ENCODE results near the gene OR1M1. TPM values are rescaled to one million over a fixed set of nuclear protein-coding genes. Genes with fewer than 3 reads are reported as not detected.

Gene OR1M1
- polyA plus RNA-seq, 1 experiment: not detected

DNA sequence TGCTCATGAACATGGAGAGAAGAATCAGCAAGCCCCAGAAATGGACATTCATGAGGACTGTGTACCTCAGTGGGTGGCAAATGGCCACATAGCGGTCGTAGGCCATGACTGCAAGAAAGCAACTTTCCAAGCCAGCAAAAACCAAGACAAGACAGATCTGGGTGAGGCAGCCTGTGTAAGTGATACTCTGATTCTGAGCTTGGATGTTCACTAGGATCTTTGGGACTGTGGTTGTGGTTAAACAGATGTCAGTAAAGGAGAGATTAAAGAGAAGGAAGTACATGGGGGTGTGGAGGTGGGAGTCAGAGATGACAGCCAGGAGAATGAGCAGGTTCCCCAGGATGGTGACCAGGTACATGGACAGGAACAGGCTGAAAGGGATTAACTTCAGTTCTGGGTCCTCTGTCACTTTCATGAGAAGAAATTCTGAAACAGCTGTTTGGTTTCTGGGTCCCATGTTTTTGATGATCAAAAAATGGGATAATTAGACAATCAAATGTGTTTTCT is 28.5 kb downstream of the OR1M1 start, which contains the start of gene OR7G1:
OR7G1 (minus strand) TSS at position 457 of the 507 bp plus-strand sequence; CDS start at position 457, 0 bp downstream.
- DNase-seq (ENCODE audit: low read depth): no peak
- ChIA-PET POLR2A (no interaction called here), CTCF (no interaction called here)
- no peak within 1 kb of the TSS for H3K4me3 ChIP-seq (ENCODE audit: low read depth, low read length)
- no peaks in the 10 kb centered on the region for H3K27me3 ChIP-seq (ENCODE audit: control insufficient read depth, insufficient read depth, low read length)
- no peaks in the 10 kb centered on the region for H3K36me3 ChIP-seq (ENCODE audit: control insufficient read depth, insufficient read depth, low read length)
- TF ChIP-seq, protein P1, sequence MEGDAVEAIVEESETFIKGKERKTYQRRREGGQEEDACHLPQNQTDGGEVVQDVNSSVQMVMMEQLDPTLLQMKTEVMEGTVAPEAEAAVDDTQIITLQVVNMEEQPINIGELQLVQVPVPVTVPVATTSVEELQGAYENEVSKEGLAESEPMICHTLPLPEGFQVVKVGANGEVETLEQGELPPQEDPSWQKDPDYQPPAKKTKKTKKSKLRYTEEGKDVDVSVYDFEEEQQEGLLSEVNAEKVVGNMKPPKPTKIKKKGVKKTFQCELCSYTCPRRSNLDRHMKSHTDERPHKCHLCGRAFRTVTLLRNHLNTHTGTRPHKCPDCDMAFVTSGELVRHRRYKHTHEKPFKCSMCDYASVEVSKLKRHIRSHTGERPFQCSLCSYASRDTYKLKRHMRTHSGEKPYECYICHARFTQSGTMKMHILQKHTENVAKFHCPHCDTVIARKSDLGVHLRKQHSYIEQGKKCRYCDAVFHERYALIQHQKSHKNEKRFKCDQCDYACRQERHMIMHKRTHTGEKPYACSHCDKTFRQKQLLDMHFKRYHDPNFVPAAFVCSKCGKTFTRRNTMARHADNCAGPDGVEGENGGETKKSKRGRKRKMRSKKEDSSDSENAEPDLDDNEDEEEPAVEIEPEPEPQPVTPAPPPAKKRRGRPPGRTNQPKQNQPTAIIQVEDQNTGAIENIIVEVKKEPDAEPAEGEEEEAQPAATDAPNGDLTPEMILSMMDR (IDR thresholded peaks at IDR 0.05; ENCODE audit: insufficient read depth, low read depth, low read length): no peak

DNA sequence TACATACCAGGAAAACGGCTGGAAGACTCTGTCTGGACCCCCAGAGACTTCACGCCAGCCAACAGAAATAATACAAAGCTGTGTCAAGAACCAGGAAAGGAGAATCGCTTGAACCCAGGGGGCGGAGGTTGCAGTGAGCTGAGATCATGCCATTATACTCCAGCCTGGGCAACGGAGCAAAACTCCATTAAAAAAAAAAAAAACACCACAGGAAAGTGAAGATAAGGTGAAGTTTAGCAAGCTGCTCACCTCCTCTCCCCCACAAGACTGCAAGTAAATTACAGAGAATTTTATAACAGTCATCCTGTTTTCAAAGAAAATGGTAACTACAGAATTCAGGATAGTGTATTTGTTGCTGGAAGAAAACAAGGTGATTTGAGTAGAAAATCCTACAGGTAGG is 29.7 kb downstream of the OR1M1 start:
- TF ChIP-seq, protein P1 (IDR thresholded peaks at IDR 0.05; ENCODE audit: insufficient read depth, low read depth, low read length): no peak
- no peaks in the 10 kb centered on the region for H3K27me3 ChIP-seq (ENCODE audit: control insufficient read depth, insufficient read depth, low read length)
- no peak for DNase-seq (ENCODE audit: low read depth)
- H3K36me3 ChIP-seq (ENCODE audit: control insufficient read depth, insufficient read depth, low read length): no peaks in the 10 kb centered on the region
- H3K4me3 ChIP-seq (ENCODE audit: low read depth, low read length): no peak overlapping the region
- ChIA-PET CTCF (interaction anchor here (0.7 kb wide), 1 partner anchor 30 kb away, joined by 3 read pairs; the partner anchor contains the start of gene OR1M1), POLR2A (no interaction called here)

DNA sequence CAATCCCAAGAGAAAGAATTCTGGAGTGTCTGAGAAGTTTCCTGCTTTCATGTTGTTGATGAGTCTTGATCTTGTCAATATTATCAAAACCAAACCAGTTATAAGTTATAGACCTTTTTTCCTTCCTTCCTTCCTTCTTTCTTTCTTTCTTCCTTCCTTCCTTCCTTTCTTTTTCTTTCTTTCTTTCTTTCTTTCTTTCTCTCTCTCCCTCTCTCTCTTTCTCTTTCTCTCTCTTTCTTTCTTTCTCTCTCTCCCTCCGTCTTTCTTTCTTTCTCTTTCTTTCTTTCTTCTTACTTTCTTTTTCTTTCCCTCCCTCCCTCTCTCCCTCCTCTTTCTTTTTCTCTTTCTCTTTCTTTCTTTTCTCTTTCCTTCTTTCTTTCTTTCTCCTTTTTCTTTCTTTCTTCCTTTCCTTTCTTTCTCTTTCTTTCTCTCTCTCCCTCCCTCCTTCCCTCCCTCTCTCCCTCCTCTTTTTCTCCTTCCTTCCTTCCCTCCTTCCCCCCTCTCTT is 40.1 kb downstream of the OR1M1 start, which contains the start of gene OR7G3:
OR7G3 (minus strand) TSS at position 51 of the 506 bp plus-strand sequence; CDS start at position 51, 0 bp downstream.
- H3K36me3 ChIP-seq (ENCODE audit: control insufficient read depth, insufficient read depth, low read length): no peaks in the 10 kb centered on the region
- H3K4me3 ChIP-seq (ENCODE audit: low read depth, low read length): no peak within 1 kb of the TSS
- no peaks in the 10 kb centered on the region for H3K27me3 ChIP-seq (ENCODE audit: control insufficient read depth, insufficient read depth, low read length)
- TF ChIP-seq, protein P1 (IDR thresholded peaks at IDR 0.05; ENCODE audit: insufficient read depth, low read depth, low read length): no peak
- POLR2A ChIA-PET: no interaction called here
- CTCF ChIA-PET: no interaction called here
- DNase-seq (ENCODE audit: low read depth): no peak

DNA sequence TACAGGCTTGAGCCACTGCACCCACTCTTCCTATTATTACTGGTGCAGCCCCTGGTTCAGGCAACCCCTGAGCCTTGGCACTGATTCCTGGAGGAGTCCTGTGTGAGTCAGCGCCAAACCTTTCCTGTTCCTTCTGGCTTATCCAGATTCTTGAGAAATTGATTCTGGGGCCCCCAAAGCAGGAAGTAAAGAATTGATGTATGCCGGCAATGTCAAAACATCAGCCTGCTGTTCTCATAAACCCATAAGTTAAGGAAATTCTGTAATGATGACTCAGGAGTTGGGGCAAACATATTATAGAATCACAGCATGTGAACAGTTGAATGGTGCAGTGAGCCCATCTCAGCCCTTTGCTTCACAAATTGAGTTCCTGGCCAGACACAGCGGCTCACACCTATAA is 41.3 kb downstream of the OR1M1 start:
- Histone ChIP-seq H3K36me3 (ENCODE audit: control insufficient read depth, insufficient read depth, low read length) (no peaks in the 10 kb centered on the region), H3K27me3 (ENCODE audit: control insufficient read depth, insufficient read depth, low read length) (no peaks in the 10 kb centered on the region), H3K4me3 (ENCODE audit: low read depth, low read length) (no peak overlapping the region)
- ChIA-PET CTCF (no interaction called here), POLR2A (no interaction called here)
- TF ChIP-seq, protein P1 (IDR thresholded peaks at IDR 0.05; ENCODE audit: insufficient read depth, low read depth, low read length): no peak
- DNase-seq (ENCODE audit: low read depth): no peak

DNA sequence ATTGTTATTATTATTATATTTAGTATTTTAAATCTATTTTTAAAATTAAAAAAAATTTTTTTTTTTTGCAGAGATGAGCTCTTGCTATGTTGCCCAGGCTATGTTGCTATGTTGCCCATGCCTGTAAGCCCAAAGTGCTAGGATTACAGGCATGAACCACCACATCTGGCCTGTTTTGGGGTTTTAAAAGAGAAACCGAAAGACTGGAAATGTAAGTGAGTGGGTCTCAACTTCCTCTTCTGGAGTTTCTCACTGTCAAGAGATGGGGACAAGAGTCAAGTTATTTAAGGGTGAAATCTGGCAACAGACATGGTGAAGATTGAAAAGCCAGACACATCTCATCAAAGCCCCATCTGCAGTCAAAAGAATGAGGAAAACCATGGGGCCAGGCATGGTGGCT is 44.1 kb downstream of the OR1M1 start:
- H3K27me3 ChIP-seq (ENCODE audit: control insufficient read depth, insufficient read depth, low read length): no peaks in the 10 kb centered on the region
- POLR2A ChIA-PET: no interaction called here
- DNase-seq (ENCODE audit: low read depth): no peak
- H3K4me3 ChIP-seq (ENCODE audit: low read depth, low read length): no peak overlapping the region
- TF ChIP-seq, protein P1 (IDR thresholded peaks at IDR 0.05; ENCODE audit: insufficient read depth, low read depth, low read length): no peak
- H3K36me3 ChIP-seq (ENCODE audit: control insufficient read depth, insufficient read depth, low read length): no peaks in the 10 kb centered on the region
- CTCF ChIA-PET: no interaction called here

All from BJ (cell line).